Smooth muscle cell (in vitro differentiated cells): ENCODE results near the gene BICDL1. TPM values are rescaled to one million over a fixed set of nuclear protein-coding genes. Genes with fewer than 3 reads are reported as not detected.

Source experiments
- DNase-seq: peaks from one replicate; lab custom pipeline; 2025; ENCODE audit not compliant: unreplicated experiment; lab: John Stamatoyannopoulos, UW
- H2AFZ ChIP-seq: fragments of 200-600 bp; sonication (generic); 2 replicates; pipeline ENCODE4 v1.6.0; 2016; ENCODE audit warnings: antibody characterized with exemption, low read depth, mild to moderate bottlenecking
- H3F3A ChIP-seq: fragments of 200-600 bp; sonication (generic); 2 replicates; pipeline ENCODE4 v1.6.0; 2017; ENCODE audit warnings: antibody characterized with exemption, low read depth
- H3K27ac ChIP-seq: fragments of 200-600 bp; sonication (generic); 2 replicates; pipeline ENCODE4 v1.5.1; 2016; ENCODE audit warnings: low read depth, mild to moderate bottlenecking
- H3K27me3 ChIP-seq: fragments of 200-600 bp; sonication (generic); 2 replicates; pipeline ENCODE4 v1.6.1; 2016; ENCODE audit warnings: low read depth, mild to moderate bottlenecking
- H3K36me3 ChIP-seq: fragments of 200-600 bp; sonication (generic); 2 replicates; pipeline ENCODE4 v1.5.1; 2016; ENCODE audit warnings: low read depth
- H3K4me1 ChIP-seq: fragments of 200-600 bp; sonication (generic); 2 replicates; pipeline ENCODE4 v1.5.1; 2016; ENCODE audit warnings: low read depth
- H3K4me2 ChIP-seq: fragments of 200-600 bp; sonication (generic); 2 replicates; pipeline ENCODE4 v1.6.0; 2016; ENCODE audit warnings: mild to moderate bottlenecking
- H3K4me3 ChIP-seq: fragments of 200-600 bp; sonication (generic); 2 replicates; pipeline ENCODE4 v1.5.1; 2016; ENCODE audit warnings: mild to moderate bottlenecking
- H3K79me2 ChIP-seq: fragments of 200-600 bp; sonication (generic); 2 replicates; pipeline ENCODE4 v1.6.0; 2016; ENCODE audit warnings: low read depth, mild to moderate bottlenecking
- H3K9ac ChIP-seq: fragments of 200-600 bp; sonication (generic); 2 replicates; pipeline ENCODE4 v1.6.0; 2016; ENCODE audit warnings: low read depth
- H3K9me3 ChIP-seq: fragments of 200-600 bp; sonication (generic); replicated peaks from 2 replicates; pipeline ENCODE4 v1.5.1; 2016; ENCODE audit warnings: low read depth
- H4K20me1 ChIP-seq: fragments of 200-600 bp; sonication (generic); 2 replicates; pipeline ENCODE4 v1.6.0; 2016; ENCODE audit warnings: low read depth
- CTCF ChIP-seq: fragments of 200-600 bp; sonication (generic); IDR thresholded peaks from 2 replicates; pipeline ENCODE4 v1.5.1; 2017; ENCODE audit warnings: borderline replicate concordance, mild to moderate bottlenecking, antibody characterized with exemption; ENCODE audit not compliant: insufficient read depth, poor library complexity, severe bottlenecking
- WGBS: methylation state at CpG from one replicate; pipeline ENCODE4 v1.1.7; 2016; ENCODE audit warnings: low lambda C conversion rate; 5-methylcytosine and 5-hydroxymethylcytosine counted together
- polyA plus RNA-seq: library from polyadenylated mRNA; unstranded; fragments of >200 nt; fragmentation: Nextera tagmentation; extraction: Ambion mirVana; gene quantifications from 2 replicates; pipeline ENCODE4 v1.2.1, GENCODE V29; 2016
- total RNA-seq: library from RNA; depleted of rRNA; stranded (reverse); fragments of >200 nt; gene quantifications from 2 replicates; pipeline ENCODE4 v1.2.3, GENCODE V29; 2014

Gene BICDL1
- 1.7 and 3.9 TPM in 2 replicates for total RNA-seq
- polyA plus RNA-seq = 0.43 and 0.74 TPM in 2 replicates

- Histone ChIP-seq H3K4me1 (peaks cover 3% of the 10 kb centered on the region), H3K79me2 (no peaks in the 10 kb centered on the region), H3F3A (peaks cover 8% of the 10 kb centered on the region), H3K27me3 (peaks cover 38% of the 10 kb centered on the region), H4K20me1 (no peaks in the 10 kb centered on the region), H3K27ac (no peak within 1 kb of the TSS), H3K36me3 (no peaks in the 10 kb centered on the region), H3K9me3 (no peaks in the 10 kb centered on the region), H3K4me3 (peak within 1 kb of the TSS; percentile 60), H3K9ac (no peak within 1 kb of the TSS), H3K4me2 (peak within 1 kb of the TSS; percentile 89), H2AFZ (peak within 1 kb of the TSS; percentile 30)
- DNase-seq = peak; percentile 25
- WGBS = under 1% methylated on average over 58 of the region's 94 CpGs
- TF ChIP-seq CTCF = peak; percentile 20
These were observed at the start of gene BICDL1 for GRCh38 chr12:119988472-119989360. Gene BICDL1, plus strand, starts transcription at chr12:119989236. Its CDS starts 633 bp downstream, at chr12:119989869.

GRCh38 chr12:119940897-119941296 is 48.1 kb upstream of the BICDL1 start:
- Histone ChIP-seq H4K20me1 (no peaks in the 10 kb centered on the region), H3K4me1 (no peaks in the 10 kb centered on the region), H3K4me2 (no peak overlapping the region), H3F3A (no peaks in the 10 kb centered on the region), H3K27me3 (no peaks in the 10 kb centered on the region), H3K79me2 (no peaks in the 10 kb centered on the region), H3K27ac (no peak overlapping the region), H3K9ac (no peak overlapping the region), H3K9me3 (no peaks in the 10 kb centered on the region), H3K36me3 (no peaks in the 10 kb centered on the region), H2AFZ (no peak overlapping the region), H3K4me3 (no peak overlapping the region)
- DNase-seq = no peak
- WGBS = 71% methylated on average over 5 of the region's 5 CpGs
- TF ChIP-seq CTCF = no peak

- Histone ChIP-seq H3K4me3 (no peak overlapping the region), H2AFZ (no peak overlapping the region), H3K27me3 (no peaks in the 10 kb centered on the region), H3K4me2 (no peak overlapping the region), H3K36me3 (no peaks in the 10 kb centered on the region), H3K9me3 (no peaks in the 10 kb centered on the region), H4K20me1 (no peaks in the 10 kb centered on the region), H3K27ac (no peak overlapping the region), H3K9ac (no peak overlapping the region), H3F3A (no peaks in the 10 kb centered on the region), H3K79me2 (no peaks in the 10 kb centered on the region), H3K4me1 (no peaks in the 10 kb centered on the region)
- DNase-seq = no peak
- no peak for TF ChIP-seq CTCF
- WGBS = 86% methylated on average over 7 of the region's 7 CpGs
These were observed 46.6 kb upstream of the BICDL1 start for GRCh38 chr12:119942386-119942785.
